Neural cell (in vitro differentiated cells): Measurements from ENCODE around the gene MBD5.

Experiments
- RAD21 ChIP-seq: fragments of 450-650 bp; conservative IDR thresholded peaks from 2 replicates; pipeline ENCODE4 v1.6.1; 2014; ENCODE audit warnings: antibody characterized with exemption, mild to moderate bottlenecking, moderate library complexity
- TF ChIP-seq, protein P1 (sequence below): fragments of 450-650 bp; IDR thresholded peaks from 2 replicates; pipeline ENCODE4 v1.5.1; 2014; ENCODE audit warnings: antibody characterized with exemption, mild to moderate bottlenecking, moderate library complexity; ENCODE audit not compliant: poor library complexity, severe bottlenecking

- no peak for TF ChIP-seq RAD21
- TF ChIP-seq, protein P1, sequence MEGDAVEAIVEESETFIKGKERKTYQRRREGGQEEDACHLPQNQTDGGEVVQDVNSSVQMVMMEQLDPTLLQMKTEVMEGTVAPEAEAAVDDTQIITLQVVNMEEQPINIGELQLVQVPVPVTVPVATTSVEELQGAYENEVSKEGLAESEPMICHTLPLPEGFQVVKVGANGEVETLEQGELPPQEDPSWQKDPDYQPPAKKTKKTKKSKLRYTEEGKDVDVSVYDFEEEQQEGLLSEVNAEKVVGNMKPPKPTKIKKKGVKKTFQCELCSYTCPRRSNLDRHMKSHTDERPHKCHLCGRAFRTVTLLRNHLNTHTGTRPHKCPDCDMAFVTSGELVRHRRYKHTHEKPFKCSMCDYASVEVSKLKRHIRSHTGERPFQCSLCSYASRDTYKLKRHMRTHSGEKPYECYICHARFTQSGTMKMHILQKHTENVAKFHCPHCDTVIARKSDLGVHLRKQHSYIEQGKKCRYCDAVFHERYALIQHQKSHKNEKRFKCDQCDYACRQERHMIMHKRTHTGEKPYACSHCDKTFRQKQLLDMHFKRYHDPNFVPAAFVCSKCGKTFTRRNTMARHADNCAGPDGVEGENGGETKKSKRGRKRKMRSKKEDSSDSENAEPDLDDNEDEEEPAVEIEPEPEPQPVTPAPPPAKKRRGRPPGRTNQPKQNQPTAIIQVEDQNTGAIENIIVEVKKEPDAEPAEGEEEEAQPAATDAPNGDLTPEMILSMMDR = no peak
These were observed 278.7 kb downstream of the MBD5 start for GRCh38 chr2:148299616-148300015.
